Mononuclear cell (primary cell): ENCODE measurements around the gene DNLZ. TPM values are rescaled to one million over a fixed set of nuclear protein-coding genes. Genes with fewer than 3 reads are reported as not detected.

Experiments
- H3K27me3 ChIP-seq: 2 replicates; pipeline ENCODE4 v1.6.0; 2011; ENCODE audit warnings: low read length, control low read depth; ENCODE audit not compliant: insufficient read depth
- H3K4me1 ChIP-seq: 2 replicates; pipeline ENCODE4 v1.5.1; 2011; ENCODE audit warnings: mild to moderate bottlenecking, low read length, control low read depth; ENCODE audit not compliant: insufficient read depth
- H3K4me3 ChIP-seq: 2 replicates; pipeline ENCODE4 v1.5.1; 2011; ENCODE audit warnings: mild to moderate bottlenecking, low read length, moderate library complexity
- H3K9me3 ChIP-seq: 2 replicates; pipeline ENCODE4 v1.5.1; 2011; ENCODE audit warnings: low read depth, mild to moderate bottlenecking, control low read depth, low read length
- total RNA-seq: library from RNA; depleted of rRNA; stranded (reverse); fragments of >200 nt; gene quantifications from one replicate; pipeline ENCODE4 v1.2.3, GENCODE V29; 2012

DNLZ gene
- total RNA-seq, 1 donor = 9.0 TPM

DNA sequence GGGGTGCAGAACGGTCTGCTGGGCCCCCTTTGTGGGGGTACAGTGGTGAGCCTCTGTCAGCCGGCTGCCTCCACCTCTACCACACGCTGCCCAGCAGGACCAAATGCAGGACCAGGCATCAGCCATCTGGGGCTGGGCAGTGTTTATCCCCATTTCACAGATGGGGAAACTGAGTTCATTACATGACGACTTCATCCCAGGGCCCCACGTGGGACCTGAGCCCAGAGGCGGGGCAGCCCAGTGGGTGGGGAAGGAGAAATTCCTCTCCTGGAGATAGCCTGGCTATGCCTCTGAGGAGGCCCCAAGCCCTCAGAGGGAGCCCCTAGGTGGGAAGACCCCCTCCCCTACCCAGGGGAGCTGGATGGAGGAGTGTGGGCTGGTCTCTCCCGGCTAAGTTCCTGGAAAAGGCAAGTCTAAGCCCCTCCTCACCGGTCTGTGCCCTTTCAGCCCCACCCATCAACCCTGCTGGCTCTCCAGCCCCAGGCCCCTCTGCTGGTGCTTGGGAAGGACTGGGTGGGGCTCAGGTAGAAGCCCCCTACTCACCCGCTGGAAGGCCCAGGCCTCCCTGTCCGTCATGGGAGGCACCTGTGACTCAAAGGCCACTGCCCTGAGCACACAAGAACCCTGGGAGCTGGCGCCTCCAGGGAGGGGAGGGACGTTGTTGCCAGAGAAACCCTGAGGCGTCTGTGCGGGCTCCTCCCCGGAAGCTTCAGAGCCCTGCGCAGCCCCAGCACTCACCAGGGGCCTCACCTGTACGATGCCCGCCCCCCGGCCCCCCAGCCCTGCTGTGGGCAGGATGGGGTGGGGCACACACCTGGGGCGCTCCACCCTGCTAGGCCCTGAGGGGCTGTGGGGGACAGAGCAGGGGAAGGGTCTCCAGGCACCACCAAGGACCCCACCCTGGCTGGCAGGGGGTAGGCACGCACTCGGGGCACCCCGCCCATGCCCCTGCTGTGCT lies 52.2 kb downstream of the DNLZ start:
- Histone ChIP-seq H3K9me3 (no peaks in the 10 kb centered on the region), H3K27me3 (peaks cover 6% of the 10 kb centered on the region), H3K4me3 (no peak overlapping the region), H3K4me1 (peaks cover 11% of the 10 kb centered on the region)

DNA sequence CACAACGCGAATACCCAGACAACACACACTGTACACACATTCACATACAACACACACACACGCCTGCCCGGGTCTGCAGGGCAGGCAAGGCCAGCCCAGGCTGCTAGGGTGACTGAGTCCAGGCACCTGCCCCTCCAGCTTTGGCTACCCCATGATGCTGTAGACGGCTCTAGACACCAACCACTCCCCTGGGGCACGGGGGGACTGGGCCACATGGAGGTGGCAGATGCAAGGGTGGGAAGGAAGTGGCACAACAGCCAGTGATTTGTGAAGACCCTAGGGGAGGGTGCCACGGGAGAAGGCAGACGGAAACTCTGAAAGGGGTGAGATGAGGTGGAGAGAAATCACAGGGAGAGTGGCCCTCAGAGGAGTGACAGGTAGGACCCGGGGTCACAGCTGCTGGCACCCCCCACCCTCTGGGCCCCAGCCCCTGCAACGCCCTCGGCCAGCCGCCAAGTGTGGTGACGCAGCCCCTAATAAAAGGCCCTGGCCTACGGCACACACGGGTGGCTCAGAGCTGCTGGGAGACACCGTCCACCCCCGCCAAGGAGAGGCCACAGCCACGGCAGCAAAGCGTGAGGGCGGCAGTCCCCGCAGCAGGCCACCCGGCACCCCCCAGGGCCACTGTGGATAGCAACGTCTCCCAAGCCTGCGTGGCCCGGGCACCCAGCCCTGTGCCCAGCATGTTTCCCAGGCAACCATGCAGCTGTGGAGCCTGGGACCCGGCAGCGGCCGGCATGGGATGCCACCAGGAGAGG lies 53.1 kb downstream of the DNLZ start:
- Histone ChIP-seq H3K27me3 (peaks cover 6% of the 10 kb centered on the region), H3K9me3 (no peaks in the 10 kb centered on the region), H3K4me3 (no peak overlapping the region), H3K4me1 (peaks cover 11% of the 10 kb centered on the region)

DNA sequence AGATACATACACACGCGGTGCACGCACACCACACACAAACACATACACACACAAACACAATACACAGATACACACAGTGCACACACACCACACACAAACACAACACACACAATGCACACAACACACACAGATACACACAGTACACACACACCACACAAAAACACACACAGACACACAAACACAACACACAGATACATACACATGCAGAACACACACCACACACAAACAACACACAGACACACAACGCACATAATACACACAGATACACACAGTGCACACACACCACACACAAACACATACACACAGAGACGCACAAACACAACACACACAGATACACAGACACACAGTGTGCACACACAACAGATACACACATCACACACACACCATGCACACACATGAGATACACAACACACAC lies 53.7 kb downstream of the DNLZ start:
- Histone ChIP-seq H3K4me3 (no peak overlapping the region), H3K4me1 (peaks cover 11% of the 10 kb centered on the region), H3K9me3 (no peaks in the 10 kb centered on the region), H3K27me3 (peaks cover 6% of the 10 kb centered on the region)

Other genes with a start within 250 kb of the DNLZ start
- 5.6 TPM for gene TMEM250, start 244.9 kb downstream of the DNLZ start, total RNA-seq
- not detected for gene LHX3, start 158.6 kb downstream of the DNLZ start, total RNA-seq
- 8.1 TPM for gene QSOX2, start 117.9 kb downstream of the DNLZ start, total RNA-seq
- 0.10 TPM for gene CCDC187, start 59.6 kb downstream of the DNLZ start, total RNA-seq
- 2.6 TPM for gene GPSM1, start 36.2 kb downstream of the DNLZ start, total RNA-seq
- 8.5 TPM for gene CARD9, start 9.9 kb upstream of the DNLZ start, total RNA-seq
- gene SNAPC4, start 36.4 kb upstream of the DNLZ start, total RNA-seq = 3.5 TPM
- gene ENTR1, start 46.9 kb upstream of the DNLZ start, total RNA-seq = 16.2 TPM
- 36.6 TPM for gene PMPCA, start 46.9 kb upstream of the DNLZ start, total RNA-seq
- 5.5 TPM for gene INPP5E, start 76.1 kb upstream of the DNLZ start, total RNA-seq
- gene SEC16A, start 119.3 kb upstream of the DNLZ start, total RNA-seq = 38.0 TPM
- 28.1 TPM for gene NOTCH1, start 182.3 kb upstream of the DNLZ start, total RNA-seq